ENCODE measurements around the gene GCGR.

Gene GCGR
- total RNA-seq: 0 reads per million in 4 donors

DNA sequence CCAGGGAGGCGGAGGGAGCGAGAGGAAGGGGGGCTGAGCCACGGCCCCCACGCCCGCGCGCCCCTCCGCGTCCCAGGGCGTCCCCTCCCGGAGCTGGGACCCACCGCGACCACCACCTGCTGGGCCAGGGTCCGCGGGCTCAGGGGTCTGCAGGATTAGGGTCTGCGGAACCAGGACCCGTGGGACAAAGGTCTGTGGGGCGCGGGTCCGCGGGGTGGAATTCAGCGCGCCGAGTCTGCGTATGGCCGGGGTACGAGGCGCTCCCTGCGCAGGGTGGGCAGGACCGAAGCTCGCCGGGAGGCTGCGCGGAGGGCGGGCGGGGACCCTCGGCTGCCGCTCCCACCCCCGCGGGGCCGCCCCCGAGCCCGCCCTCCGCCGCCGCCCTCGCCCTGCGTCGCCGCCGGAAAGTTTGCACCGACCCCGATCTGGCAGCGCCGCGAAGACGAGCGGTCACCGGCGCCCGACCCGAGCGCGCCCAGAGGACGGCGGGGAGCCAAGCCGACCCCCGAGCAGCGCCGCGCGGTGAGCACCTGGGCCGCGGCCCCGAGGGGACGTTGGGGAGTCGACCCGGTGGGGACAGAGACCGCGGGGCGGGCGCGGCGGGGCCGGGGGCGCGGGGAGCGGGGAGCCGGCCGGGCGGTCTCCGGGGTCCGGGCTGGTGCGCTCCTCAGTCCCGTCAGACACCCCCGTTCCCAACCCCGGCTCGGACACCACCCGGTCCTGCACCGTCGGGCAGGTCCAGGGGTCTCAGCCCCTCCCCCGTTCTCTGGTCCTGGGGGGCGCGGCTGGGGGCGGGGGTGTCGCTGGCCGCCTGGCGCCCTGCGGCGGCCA lies at the start of gene GCGR:
Gene GCGR, plus strand, starts transcription at position 423 of the 831 bp plus-strand sequence. CDS start 4,869 bp downstream, outside the sequence.
- no peak for DNase-seq

DNA sequence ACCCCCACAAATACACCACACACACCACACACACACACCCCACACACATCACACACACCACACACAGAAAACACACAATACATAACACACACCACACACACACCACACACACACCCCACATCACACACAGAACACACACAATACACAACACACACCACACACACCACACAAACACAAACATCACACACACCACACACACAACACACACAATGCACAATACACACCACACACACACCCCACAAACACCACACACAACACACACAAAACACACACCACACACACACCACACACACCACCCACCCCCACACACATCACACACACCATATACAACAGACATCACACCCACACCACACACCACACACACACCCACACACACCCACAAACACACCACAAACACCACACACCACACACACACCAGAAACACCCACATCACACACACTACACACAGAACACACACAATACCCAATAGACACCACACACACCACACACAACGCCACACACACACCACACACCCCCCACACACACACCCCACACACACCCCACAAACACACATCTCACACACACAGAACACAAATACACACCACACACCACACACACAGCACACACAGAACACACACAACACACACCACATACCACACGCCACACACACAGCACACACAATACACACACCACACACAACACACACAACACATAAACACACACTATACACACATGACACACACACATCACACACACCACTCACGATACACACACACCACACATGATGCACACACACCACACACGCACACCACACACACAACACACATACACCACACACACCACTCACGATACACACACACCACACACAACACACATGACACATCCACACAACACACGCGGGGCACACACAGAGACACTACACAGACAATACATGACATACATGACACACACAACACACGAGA lies 11.0 kb upstream of the GCGR start:
- DNase-seq: no peak

DNA sequence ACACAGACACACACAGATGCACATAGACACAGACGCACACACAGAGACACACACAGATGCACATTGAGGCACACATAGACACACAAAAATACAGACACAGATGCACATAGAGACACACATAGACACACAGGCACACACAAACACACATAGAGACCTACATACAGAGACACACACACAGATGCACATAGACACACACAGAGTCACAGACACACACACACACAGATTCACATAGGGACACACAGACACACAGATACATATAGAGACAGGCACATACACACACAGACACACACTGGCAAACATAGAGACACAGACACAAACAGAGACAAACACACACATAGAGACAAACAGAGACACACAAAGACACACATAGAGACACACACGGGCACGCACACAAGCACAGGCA lies 9.9 kb upstream of the GCGR start:
- no peak for DNase-seq

DNA sequence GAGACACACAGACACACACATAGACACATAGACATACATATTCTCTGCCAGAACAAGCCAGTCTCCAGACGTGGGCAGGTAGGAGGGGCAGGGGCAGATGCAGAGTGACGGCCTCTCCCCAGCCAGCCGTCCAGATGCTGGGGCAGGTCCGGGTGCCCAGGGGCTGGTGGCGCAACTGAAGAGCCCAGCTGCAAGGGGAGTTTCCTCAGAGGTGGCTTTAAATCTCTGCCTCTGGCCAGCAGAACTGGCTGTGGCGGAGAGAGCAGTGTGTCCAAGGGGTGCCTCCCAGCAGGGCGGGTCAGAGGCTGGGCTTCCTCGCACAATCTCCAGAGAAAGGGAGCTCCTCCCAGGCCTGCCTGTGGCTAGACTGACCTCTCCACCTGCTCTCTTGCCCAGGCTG lies 9.4 kb upstream of the GCGR start:
- no peak for DNase-seq

DNA sequence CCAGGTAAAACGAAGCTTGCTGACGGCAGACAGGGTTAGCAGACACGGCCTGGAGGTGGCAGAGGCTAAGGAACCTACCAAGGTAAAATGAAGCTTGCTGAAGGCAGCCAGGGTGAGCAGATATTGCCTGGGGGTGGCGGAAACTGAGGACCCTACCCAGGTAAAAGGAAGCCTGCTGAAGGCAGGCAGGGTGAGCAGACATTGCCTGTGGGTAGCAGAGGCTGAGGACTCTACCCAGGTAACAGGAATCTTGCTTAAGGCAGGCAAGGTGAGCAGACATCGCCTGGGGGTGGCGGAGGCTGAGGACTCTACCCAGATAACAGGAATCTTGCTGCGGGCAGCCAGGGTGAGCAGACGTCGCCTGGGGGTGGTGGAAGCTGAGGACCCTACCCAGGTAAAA lies 2.6 kb upstream of the GCGR start:
- no peak for DNase-seq

DNA sequence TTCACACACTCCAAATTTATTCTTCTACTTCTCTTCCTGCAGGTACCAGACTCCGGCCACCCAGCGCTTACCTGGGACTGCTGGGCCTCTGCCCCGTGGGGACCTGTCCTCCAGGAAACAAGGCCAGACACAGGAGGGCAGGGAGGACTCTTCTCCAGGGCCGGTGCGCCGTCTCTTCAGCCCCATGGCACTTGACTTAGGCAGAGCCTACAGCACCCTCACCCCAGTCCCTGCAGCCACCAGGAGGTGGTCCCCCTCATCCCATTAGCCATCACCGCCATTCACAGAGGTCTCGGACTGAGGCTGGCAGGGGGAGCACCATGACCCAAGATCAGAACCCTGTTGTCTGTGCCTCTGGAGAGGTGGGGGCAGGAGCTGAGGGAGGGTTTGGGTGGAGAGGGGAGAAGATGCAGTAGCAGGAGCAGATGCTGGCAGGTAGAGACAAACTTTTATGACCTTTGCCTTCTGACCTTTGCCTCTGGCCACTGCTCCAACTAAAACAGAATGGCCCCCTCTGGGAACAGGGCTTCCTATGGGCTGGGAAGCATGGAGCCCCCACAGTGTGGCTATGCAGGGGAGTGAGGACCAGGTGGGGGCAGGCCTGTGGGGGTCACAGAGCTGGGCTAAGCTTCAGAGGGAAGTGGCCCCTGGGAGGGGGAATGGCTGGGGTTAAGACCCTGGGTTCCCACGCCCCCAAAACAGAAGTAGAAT lies 1.7 kb upstream of the GCGR start:
- DNase-seq: no peak

DNA sequence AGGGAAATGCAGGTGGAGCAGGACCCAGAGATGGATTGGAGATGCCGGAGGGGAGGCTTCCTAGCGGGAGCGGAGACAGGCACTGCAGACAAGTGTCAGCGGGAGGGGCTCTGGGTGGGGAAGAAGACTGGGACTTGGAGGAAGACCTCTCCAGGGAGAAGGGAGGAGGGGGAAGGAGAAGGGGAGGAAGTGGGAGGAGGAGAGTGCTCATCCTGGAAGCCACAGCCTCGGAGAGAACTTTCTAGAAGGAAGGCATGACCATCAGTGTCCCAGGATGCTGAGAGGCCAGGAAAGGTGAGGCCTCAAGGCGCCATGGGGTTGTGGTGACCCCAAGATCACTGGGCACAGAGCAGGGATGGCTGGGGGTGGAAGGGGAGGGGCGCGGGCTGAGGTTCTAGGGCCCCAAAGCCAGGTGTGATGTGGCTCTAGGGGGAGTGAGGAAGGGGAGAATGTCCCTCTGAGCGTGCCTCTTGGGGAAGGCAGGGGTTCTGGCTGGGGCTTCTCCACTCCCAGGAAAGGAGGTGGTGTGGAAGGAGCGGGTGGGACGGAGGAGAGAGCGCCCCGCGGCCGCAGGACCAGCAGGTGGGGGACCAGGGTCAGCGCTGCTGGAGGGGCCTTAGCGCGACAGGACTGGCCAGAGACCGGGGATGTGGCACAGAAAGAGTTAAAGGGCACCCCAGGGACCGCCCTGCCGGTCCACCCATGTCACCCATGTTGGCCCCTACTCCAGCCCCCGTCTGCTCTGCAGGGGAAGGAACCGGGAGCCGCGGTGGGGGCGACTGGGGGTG lies 900 bp upstream of the GCGR start:
- no peak for DNase-seq

DNA sequence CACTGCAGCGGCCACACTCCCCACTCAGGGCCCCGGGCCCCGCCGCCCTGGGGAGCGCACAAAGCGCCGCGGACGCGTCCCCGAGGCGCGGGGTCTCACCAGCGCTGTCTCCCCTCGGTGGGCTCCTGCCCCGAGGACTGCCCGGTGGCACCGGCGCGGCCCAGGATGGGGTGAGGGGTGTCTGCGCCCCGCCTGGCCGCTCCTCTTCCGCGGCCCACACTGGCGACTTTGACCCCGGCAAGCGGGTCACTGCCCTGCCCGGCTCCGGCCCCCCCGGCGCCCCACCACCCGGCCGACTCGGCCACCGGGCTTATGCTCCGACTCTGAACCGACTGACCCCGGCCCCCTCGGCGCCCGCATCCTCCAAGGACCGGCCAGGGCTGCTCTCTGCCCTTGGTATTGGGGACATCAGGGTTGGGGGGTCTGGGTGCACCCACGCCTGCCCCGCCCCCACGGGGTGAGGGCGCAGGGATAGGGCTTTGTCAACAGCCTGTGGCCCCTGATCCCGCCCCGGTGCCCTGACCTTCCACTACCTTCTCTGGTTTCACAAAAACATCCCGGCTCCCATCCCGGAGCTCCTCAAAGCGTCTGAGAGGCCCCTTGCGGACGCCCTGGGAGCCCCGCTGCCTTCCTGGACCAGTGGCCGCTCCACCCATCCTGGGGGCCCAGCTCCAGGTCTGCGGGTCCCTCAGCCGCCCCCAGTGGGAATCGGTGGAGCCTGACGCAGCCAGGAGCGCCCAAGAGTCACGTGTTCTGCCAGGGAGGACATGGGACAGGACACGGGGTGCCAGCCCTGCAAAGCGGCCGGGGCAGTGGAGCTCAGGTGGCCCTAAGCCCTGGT lies 829 bp downstream of the GCGR start:
- no peak for DNase-seq

DNA sequence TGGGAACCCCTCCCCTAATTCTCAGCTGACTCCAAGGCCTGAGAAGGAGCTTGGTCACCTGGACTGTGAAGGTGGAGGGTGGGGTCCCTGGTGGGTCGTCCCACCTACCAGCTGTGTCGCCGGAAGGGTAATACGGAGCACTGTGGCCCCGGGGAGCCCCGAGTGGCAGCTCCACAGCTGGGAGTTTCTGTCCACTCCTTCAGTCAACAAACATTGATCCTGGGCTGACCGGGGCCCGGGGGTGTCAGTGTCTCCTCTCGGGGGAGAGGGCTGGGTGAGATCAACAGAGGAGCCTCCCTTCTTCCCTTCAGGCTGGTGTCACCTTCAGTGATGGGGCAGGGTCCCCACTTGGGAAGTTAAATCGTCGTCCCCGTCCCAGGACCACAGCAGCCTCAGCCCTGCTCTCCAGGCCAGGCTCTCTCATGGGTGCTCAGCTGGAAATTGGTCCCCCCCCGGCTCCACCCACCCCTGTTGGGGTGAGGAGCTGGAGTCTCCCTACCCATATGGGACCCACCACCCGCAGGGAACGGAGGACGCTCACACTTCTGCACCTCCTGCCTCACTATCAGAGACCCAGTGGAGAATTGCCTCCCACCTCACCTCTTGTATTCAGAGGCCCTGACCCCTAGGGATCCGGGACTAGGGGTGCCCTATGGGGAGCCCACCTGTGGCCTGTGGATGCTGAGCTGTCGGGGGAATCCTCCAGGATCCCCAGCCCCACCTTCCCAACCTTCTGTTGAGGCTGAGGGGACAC lies 1.9 kb downstream of the GCGR start:
- DNase-seq: no peak

DNA sequence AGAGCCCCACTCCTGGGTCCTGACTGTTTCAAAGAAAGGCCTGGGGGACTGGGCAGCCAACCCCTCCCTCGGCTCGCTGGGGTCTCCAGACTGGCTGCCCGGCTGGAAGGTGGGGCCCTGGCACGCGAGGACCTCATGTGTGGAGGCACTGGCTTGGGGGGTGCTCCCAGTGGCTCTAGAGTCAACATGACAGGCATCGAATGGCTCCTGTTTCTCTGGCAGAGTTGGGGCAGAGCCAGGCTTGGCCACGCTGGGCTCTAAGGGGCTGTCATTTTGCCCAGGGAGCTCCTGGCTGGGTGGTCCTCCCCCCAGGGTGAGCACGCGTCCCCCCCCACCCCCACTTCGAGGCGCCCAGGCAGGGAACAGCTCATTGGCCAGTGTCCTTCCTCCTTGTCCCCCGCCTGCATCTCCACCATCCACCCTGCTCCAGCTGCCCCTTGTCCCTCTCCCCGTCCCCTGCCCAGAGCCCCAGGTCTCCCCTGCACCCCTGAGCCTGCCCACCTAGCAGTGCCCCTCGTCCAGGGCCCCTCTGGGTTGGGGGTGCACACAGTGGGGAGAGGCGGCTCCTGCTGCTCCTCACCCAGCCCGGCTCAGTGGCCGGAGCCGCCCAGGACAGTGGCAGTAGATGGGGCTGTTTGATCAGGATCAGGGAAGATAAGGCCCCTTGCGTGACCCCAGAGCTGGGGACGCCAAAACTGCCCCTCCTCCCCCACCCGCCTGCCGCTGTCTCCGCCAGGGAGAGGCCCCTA lies 2.7 kb downstream of the GCGR start:
- no peak for DNase-seq

DNA sequence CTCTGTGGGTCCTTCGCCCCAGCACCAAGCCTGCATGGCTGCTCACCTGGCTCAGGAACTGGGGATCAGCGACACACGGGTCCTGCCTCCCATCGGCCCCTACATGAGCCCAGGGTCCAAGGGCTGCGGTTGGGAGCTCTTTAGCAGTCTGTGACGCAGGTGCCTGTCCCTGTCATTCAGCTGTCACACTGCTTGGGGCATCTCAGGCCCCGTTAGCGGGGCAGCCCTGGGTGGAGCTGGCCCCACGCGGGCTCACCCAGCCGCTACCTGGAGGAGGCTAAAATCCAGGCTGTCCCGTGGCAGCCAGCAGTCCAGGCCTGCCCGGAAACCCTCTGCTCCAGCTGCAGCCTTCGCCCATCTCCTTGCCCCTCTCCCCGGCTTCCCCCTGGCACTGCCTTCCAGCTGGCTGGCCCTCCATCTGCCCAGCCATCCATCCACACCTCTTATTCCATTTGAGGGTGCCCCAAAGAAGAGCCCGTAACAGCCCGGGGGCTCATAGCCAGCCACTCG lies 3.3 kb downstream of the GCGR start:
- DNase-seq: no peak

DNA sequence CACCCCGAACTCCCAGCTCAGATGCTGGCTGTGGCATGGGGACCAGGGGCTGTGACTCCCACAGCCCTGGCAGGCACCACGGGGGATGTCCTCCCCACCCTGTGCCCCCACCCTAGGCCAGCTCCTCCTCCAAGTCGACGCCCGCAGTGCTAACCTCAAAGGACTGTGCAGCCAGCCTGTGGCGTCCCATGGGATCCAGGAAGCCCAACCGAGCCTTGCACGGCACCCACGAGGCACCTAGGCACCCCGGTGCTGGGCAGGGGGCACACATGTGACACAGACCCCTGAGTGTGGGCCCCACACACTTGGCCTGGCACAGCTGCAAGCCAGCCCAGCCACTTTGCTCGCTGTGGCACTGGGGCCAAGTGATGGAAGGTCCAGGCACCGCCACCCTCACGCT lies 3.9 kb downstream of the GCGR start:
- DNase-seq: no peak

DNA sequence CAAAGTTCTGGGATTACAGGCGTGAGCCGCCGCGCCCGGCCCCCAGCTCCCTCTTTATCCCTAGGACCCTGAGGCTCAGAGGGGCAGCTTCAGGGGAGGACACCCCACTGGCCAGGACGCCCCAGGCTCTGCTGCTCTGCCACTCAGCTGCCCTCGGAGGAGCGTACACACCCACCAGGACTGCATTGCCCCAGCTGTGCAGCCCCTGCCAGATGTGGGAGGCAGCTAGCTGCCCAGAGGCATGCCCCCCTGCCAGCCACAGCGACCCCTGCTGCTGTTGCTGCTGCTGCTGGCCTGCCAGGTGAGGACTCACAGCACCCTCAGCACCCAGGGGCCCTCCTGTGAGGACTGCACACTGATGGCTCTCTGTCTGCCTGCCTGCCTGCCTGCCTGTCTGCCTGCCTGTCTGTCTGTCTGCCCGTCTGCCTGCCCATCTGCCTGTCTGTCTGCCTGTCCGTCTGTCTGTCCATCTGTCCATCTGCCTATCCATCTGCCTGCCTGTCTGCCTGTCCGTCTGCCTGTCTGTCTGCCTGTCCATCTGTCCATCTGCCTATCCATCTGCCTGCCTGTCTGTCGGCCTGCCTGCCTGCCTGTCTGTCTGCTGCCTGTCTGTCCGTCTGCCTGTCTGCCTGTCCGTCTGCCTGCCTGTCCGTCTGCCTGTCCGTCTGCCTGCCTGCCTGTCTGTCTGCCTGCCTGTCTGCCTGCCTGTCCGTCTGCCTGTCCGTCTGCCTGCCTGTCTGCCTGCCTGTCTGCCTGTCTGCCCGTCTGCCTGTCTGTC lies 5.0 kb downstream of the GCGR start:
- DNase-seq: no peak

DNA sequence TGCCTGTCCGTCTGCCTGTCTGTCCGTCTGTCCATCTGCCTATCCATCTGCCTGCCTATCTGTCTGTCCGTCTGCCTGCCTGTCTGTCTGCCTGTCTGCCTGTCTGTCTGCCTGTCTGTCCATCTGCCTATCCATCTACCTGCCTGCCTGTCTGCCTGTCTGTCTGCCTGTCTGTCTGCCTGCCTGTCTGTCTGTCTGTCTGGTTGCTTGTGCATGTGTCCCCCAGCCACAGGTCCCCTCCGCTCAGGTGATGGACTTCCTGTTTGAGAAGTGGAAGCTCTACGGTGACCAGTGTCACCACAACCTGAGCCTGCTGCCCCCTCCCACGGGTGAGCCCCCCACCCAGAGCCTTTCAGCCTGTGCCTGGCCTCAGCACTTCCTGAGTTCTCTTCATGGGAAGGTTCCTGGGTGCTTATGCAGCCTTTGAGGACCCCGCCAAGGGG lies 5.6 kb downstream of the GCGR start:
- DNase-seq: no peak

DNA sequence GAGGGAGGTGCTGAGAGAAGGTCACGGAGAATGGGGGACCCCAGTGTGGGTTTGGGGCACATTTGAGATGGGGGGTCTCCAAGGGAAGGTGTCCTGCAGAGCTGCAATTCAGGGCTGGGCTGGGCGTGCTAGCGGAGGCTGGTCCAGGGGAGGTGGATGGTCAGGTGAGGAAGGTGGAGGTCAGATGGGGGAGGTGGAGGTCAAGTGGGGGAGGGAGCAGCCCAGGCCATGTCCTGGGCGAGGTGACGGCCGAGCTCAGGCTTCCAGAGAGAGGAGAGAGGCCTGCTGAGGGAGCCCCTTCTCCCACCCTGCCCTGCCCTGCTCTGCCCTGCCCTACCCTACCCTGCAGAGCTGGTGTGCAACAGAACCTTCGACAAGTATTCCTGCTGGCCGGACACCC lies 6.5 kb downstream of the GCGR start:
- DNase-seq: no peak

DNA sequence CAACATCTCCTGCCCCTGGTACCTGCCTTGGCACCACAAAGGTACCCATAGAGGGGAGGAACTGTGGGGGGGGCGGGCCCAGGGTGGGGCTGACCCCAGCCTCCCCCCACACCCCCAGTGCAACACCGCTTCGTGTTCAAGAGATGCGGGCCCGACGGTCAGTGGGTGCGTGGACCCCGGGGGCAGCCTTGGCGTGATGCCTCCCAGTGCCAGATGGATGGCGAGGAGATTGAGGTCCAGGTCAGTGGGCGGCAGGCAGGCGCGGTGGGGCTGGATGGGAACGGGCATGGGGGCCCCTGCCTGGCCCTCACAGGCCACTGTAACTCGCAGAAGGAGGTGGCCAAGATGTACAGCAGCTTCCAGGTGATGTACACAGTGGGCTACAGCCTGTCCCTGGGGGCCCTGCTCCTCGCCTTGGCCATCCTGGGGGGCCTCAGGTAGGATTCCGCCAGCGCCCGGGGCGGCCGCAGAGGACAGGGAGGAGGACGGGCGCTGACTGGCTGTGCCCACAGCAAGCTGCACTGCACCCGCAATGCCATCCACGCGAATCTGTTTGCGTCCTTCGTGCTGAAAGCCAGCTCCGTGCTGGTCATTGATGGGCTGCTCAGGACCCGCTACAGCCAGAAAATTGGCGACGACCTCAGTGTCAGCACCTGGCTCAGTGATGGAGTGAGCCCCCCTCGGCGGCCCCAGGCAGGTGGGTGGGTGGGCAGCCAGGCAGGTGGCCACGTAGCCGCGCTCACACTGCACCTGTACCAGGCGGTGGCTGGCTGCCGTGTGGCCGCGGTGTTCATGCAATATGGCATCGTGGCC lies 7.1 kb downstream of the GCGR start:
- DNase-seq: no peak

DNA sequence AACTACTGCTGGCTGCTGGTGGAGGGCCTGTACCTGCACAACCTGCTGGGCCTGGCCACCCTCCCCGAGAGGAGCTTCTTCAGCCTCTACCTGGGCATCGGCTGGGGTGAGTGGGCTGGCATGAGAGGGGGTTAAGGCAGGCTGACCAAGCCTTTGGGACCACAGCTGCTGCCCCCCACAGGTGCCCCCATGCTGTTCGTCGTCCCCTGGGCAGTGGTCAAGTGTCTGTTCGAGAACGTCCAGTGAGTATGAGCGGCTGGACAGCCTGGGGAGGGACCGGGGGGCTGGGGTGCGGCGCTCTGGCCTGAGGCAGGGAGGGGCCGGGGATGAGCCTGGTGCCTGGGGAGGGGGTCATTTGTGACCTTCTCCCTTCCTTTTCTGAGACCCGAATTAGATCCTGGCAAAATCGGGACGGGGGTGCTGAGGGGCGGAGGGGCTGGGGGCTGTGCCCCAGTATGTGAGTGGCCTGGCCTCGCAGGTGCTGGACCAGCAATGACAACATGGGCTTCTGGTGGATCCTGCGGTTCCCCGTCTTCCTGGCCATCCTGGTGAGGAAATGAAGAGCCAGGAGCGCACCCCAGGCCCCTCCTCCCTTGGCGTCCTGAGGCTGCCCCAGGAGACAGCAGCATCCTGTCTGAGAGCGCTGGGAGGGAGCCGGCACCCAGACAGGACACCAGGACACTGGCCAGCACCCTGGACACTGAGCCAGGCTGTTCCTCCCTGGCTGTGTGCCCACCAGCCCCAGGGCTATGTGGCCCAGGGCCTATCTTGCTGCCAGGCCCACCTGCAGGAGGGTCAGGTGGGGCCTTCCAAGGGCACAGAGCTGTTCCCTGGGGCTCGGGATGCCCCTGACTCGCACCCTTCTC lies 8.0 kb downstream of the GCGR start:
- no peak for DNase-seq

Measured in T-helper 1 cell (primary cell).